GM18498 (cell line): ENCODE measurements around the gene RHBDF2.
"Not testable (repeated sequence)": the region's sequence is repeated elsewhere in the genome, so short reads cannot be mapped to it uniquely, and the experiment has no call there.

ENCODE experiments used
- ATAC-seq: cut with Tn5 transposase; IDR thresholded peaks from one replicate; pipeline ENCODE4 v1.9.1; 2021; ENCODE audit warnings: mild to moderate bottlenecking, moderate library complexity; ENCODE audit not compliant: unreplicated experiment

RHBDF2 gene

DNA sequence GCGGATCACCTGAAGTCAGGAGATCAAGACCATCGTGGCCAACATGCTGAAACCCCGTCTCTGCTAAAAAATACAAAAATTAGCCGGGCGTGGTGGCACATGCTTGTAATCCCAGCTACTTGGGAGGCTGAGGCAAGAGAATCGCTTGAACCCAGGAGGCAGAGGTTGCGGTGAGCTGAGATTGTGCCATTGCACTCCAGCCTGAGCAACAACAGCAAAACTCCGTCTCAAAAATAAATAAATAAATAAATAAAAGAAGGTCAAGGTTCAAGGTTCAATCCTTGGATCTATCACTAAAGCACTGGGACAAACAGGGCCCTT is 24.2 kb upstream of the RHBDF2 start:
- ATAC-seq: not testable (repeated sequence)

GRCh38 chr17:76524598-76525512 is 23.6 kb upstream of the RHBDF2 start:
- no peak for ATAC-seq

GRCh38 chr17:76523084-76524037 is 22.1 kb upstream of the RHBDF2 start:
- ATAC-seq: no peak

DNA sequence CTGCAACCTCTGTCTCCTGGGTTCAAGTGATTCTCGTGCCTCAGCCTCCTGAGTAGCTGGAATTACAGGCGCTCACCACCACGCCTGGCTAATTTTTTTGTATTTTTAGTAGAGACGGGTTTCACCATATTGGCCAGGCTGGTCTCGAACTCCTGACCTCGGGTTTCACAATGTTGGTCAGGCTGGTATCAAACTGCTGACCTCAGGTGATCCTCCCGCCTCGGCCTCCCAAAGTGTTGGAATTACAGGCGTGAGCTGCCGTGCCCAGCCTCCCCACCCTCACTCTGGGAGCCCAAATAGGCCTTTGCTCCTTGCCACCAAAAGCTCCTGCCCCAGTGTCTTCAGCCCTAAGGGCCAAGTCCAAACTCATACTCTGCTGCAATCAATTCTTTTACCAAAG is 20.5 kb upstream of the RHBDF2 start:
- not testable (repeated sequence) for ATAC-seq

GRCh38 chr17:76521262-76521661 is 20.0 kb upstream of the RHBDF2 start:
- ATAC-seq: no peak

- no peak for ATAC-seq
Measured at GRCh38 chr17:76519048-76519966, 18.1 kb upstream of the RHBDF2 start.

- ATAC-seq: no peak
Measured at GRCh38 chr17:76517638-76518038, 16.4 kb upstream of the RHBDF2 start.

GRCh38 chr17:76515274-76515949 is 14.2 kb upstream of the RHBDF2 start:
- ATAC-seq: peak; percentile 61

GRCh38 chr17:76514355-76514754 is 13.1 kb upstream of the RHBDF2 start:
- ATAC-seq: not testable (repeated sequence)

DNA sequence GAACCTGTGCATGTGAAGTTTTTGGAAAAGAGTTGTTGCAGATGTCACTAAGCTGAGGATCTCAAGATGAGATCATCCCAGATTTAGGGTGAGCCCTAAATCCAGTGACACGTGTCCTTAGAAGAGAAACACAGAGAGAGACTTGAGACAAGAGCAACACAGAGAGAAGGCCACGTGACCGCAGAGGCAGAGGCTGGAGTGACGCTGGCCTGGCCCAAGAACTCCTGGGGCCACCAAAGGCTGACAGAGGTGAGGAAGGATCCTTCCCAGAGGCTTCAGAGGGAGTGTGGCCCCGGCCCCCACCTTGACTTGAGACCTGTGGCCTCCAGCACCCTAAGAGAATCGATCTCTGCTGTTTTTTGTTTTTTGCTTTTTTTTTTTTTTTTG is 12.1 kb upstream of the RHBDF2 start:
- ATAC-seq: no peak

GRCh38 chr17:76512366-76513305 is 11.4 kb upstream of the RHBDF2 start:
- ATAC-seq: no peak

- ATAC-seq: no peak
Measured at GRCh38 chr17:76511668-76512365, 10.6 kb upstream of the RHBDF2 start.

GRCh38 chr17:76510831-76511244 is 9.6 kb upstream of the RHBDF2 start:
- no peak for ATAC-seq

- not testable (repeated sequence) for ATAC-seq
Measured at GRCh38 chr17:76508472-76509063, 7.3 kb upstream of the RHBDF2 start.

DNA sequence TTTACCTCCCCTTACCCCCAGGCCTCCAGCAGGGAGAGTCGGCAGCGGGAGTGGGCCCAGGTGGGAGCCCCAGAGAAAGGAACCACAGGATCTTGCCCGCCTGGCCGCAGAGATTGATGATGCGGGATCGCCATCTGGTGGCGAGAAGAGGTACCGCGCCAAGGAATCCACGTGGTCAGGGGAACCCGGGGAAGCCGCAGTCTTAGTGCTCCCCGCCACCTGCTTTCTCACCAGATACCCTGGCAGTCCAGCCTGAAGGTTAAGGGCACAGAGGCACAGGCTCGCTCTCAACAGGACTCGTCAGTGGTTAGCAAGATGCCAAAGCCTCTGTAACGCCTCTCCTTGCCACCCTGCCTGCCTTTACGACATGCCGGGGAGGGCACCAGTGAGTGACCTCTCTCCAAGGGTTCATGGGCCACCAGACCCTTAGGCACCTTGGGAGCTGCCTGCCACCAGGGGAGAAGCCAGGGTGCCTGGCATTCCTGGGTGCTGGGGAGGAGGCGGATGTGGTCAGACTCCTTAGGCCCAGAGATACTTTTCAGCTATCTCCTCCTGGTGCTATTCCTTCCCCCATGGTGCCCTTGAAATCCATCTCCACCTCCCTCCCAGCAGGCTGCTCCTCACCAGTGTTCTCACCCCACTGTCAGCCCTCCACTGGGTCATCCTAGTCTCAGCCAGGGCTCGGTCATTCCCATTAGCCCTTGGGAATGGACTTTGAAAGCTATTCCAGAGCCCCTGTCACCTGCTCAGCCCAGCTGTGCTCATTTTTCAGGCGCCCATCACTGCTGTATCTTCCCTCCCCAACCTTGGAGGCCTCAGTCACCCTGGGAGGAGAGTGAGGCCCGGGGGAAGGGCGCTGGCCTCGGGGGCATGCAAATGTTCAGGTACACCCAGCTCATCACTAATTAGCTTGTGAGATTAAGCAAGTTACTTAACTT is 5.5 kb upstream of the RHBDF2 start:
- no peak for ATAC-seq

DNA sequence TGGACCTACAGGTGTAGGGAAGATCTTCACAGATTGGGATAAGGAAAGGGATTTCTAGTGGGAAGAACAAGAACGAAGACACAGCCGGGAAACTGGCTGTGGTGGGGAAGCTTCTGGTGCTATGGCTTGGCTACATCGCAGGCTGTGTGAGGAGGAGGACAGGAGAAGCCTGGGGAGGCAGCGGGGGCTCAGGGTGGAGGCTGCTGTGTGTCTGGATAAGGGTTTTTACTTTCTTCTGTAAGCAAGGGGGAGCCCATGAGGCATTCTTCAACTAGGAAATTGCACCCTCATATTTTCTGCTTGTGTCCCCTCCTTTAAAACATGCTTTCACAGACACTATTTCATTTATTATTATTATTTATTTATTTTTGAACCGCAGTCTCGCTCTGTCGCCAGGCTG is 2.9 kb upstream of the RHBDF2 start:
- ATAC-seq: no peak
